Fibroblast of skin of scalp (primary cell): ENCODE data around the gene FN1.
"Not testable (repeated sequence)": the region's sequence is repeated elsewhere in the genome, so short reads cannot be mapped to it uniquely, and the experiment has no call there.

ENCODE experiments used
- DNase-seq: peaks from one replicate; pipeline ENCODE4 v3.0.0-alpha.2; 2013

FN1 gene

DNA sequence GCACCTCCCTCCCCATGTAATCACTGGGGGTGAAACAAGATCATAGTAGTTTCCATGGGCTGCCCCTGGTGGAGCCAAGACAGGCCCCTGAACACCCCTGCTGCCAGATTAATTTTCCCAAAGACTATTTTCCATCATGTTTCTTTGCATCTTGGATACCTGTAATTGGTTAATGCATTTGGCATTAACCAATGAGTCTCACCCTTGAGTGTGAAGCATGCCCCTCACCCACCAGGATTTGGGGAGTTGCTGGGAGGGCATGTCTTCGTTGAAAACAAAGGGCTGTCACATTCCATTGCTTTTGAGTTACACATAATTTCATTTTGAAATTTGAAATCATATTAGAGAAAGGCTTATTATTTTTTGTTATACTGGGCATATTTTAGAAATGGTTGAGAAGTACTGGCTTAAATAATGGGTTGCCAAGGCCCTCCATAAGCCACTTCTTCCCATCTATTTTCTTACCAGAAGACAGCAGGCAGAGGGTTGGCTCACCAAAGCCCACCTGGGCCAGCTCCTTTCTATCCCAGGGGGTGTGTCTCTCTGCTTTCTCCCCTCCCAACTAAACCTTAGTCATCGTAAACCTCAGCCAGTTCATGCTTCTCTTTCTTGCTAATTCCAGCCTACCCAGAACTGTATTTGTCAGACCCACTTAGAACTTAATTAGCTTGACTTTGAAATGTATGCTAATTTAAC is 72.3 kb downstream of the FN1 start:
- DNase-seq: no peak

DNA sequence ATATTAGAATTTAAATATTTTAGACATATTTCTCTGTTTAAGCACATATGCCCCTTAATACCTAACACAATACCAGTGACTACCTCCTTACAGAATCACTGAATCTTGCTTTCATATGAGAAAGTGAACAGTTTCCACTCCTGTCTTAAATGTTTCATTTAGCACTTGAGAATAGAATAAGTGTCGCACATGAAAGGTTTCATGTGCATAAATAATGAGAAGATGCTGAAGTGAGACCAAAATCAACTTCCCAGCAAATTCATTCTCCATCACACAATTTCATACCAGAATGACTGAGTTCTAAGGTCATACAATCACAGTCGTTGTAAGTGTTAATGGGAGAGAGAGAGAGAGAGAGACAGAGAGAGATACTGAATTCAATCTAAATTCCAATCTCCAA is 72.8 kb downstream of the FN1 start:
- no peak for DNase-seq

DNA sequence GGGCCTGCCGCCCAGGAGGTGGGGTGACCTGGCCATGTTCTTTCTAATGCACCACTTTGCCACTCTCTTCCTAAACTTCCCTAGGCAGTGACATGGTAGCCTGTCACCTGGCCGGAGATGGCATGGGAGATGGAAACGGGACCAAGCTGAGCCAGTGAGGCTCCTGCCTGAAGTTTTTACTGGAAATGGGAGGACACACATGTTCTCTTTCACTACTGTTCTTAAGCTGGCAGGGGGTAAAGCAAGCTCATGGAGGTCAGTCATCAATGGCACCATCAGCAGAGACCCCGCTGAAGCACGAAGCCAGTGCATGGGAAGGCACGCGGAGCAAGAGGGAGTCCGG is 73.3 kb downstream of the FN1 start:
- DNase-seq: no peak

DNA sequence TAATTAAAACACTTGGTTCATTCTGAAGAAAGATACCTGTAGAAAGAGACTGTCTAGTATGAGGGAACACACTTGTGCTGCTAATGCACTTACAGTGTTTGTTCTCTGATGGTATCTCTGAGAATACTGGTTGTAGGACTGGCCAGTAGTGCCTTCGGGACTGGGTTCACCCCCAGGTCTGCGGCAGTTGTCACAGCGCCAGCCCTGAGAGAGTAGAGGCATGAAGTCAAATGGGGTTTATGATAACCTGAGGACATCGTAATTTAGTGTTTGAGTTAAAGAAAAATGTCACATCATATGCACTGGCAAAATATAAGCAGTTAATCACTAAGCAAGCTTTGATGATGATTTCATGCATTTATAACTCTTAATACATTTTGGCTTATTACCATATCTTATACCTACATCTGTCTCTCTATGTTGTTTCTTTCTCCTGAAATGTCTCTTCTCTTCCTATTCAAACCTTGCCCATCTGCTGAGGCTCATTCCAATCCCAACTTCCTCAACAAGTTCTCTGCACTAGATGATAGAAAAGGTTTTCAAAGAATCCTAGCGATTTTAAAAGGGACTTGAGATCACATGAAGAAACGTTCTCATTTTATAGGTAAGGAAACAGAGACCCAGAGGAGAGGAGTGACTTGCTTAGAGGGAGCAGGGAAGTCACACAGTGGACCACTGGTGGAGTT is 73.8 kb downstream of the FN1 start:
- no peak for DNase-seq

DNA sequence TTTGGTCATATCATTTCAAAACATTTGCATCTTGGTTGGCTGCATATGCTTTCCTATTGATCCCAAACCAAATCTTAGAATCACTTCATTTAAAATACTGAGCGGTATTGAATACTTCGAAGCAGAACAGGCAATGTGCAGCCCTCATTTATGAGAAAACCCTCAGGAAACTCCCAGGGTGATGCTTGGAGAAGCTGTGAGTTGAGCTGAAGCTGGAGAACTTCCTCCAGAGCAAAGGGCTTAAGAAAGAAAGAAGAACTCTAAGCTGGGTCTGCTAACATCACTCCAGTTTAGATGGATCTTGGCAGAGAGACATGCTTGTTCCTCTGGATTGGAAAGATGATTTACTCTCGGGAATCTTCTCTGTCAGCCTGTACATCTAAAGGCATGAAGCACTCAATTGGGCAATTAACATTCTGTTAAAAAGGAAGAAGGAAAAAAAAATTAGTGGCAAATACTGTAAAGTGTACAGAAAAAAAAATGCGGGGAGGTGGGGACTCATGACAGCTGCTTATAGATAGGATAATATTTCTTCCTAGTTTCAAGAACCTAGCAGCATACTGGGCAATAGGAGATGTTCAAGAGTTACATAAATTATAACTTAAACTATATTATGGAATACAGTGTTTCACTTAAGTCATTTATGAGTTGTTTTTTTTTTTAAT is 74.5 kb downstream of the FN1 start:
- no peak for DNase-seq

DNA sequence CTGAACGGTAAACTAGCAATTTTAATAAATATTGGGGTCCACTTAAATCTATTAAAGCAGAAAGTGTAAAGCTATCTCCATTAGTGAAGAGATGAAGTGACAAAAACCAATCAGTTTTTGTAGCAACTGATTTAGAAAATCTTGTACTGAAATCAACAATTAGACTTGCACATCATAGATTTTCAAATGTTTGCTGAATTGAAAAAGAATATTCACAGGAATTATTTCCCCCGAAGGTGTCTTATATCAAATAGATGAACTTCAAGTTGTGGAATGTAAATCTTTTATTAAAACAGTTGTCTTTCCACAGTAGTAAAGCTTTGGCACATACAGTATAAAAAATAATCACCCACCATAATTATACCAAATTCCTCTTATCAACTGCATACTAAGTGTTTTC is 75.3 kb downstream of the FN1 start:
- no peak for DNase-seq

DNA sequence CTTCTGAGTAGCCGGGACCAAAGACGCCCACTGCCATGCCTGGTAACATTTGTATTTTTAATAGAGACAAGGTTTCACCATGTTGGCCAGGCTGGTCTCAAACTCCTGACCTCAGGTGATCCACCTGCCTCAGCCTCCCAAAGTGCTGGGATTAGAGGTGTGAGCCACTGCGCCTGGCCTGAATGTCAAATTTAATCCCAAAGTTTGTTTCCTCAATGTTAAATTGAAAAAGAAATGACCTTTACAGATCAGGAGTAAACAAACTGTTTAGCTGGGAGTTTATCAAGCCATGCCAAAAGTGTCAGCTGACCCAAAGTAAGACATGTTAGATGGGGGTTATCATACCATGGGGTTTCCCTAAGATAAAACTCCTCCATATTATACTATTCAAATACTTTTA is 75.8 kb downstream of the FN1 start:
- DNase-seq: not testable (repeated sequence)

DNA sequence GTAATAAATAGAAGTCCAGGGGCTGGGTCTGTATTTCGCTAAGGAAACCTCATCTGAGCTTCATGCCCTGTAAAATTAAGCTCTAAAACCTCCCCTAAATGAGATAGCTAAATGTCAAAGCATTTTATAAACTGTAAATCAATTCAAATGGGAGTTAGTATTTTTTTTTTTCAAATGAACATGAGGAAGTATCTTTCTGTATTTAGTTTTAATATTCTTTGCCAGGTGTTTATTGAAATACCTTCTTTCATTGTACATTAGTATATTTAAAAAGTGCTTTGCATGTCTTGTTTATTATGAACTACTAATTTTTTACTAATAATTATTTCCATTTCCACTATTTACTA is 76.3 kb downstream of the FN1 start:
- DNase-seq: no peak

DNA sequence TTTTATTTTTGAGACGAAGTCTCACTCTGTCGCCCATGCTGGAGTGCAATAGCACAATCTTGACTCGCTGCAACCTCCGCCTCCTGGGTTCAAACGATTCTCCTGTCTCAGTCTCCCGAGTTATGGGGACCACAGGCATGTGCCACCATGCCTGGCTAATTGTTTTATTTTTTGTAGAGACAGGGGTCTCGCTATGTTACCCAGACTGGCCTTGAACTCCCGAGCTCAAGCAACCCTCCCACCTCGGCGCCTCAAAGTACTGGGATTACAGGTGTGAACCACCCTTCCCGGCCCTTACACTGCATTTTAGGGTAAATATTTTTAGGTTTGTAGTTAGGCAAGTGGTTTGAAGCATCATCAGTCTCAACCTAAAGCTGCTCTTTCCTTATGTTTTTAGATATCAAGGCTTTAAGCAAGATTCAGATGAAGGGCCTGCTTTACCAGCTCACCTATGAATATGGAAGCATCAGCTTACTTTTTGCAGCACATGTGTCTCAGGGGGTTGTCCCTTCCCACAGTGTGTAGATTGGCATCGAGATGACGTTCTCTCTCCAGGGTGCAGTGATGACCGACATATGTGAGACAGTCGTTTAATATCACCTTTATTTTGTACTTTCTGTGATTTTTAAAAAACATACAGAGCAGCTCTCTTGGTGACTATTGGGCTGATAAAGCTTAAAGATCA is 76.8 kb downstream of the FN1 start:
- no peak for DNase-seq

DNA sequence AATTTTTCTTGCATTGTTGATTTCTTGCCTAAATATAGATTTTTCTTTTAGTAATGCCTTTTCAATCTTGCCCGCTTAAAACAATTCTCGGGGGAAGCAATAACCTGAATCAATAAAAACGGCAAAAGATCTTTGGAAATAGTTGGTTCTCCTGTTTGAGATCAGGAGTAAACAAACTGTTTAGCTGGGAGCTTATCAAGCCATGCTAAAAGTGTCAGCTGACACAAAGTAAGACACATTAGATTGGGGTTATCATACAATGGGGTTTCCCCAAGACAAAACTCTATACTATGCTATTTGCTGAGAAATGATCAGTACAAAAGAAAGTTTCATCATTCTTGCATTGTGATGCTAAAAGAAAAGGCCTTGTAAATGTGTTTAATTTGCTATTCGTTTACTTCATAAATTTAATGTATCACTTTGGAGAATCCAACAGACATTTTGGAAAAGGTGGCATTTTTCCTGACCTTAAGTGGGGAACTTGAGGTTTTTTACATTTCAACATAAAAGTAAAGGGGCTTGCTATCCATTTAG is 77.5 kb downstream of the FN1 start:
- no peak for DNase-seq

DNA sequence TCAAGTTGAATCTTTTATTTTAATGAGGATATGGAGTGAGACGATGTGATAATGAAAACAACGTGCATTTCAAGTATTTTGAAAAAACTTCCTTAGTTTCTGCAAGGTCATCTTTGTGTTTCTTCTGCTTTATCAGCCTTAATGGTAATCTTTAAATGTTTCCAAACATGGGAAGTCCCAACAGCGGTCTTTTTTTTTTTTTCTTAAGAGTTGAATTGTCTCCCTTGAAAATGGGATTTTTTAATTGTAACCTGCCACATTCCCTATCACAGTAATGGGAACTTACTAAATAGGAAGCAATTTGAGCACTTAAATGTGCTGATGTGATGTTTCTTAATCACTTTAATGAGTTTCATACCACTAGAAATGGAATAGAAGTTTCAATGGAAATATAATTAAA is 78.2 kb downstream of the FN1 start:
- DNase-seq: no peak

DNA sequence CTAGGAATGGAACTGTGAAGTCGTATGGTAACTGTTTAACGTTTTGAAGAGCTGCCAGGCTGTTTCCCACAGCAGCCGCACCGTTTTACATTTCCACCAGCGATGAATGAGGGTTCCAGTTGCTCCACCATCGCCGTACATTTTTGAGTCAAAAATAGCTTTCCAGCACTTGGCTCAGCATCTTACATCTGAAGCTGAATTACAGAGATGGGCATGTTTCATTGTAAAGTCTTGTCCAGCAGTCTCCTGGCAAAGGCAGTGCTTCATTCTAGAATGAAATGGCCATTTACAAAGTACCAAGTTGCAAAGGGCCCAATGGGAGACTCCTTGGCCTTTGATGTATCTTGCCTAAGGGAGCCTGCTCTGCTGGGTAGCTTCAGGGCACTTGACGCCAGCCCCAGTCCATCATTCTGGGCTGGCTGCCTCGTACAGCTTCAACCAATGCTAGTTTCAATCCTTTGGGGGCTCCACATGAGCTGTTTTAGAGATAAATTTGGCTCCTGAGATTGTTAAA is 78.9 kb downstream of the FN1 start:
- DNase-seq: peak; percentile 66

DNA sequence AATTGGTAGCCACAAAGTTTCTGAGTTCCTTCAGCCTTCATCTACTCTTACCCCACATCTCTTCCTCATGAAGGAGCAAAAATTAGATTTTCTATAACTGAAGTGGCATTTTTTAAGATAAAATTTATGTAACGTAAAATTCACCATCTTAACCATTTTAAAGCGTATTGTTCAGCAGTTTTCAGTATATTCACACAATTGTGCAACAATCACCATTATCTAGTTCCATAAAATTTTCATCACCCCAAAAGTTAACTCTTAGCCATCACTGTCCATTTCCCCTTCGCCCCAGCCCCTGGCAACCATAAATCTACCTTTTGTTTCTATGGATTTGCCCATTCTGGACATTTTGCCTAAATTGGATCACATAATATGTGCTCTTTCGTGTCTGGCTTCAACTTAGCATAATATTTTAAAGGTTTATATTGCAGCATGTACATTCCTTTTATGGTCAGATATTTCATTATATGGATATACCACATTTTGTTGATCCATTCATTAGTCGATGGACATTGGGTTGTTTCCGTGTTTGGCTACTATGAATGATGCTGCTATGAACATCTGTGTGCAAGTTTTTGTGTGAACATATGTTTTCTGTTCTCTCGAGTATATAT is 79.4 kb downstream of the FN1 start:
- DNase-seq: no peak

DNA sequence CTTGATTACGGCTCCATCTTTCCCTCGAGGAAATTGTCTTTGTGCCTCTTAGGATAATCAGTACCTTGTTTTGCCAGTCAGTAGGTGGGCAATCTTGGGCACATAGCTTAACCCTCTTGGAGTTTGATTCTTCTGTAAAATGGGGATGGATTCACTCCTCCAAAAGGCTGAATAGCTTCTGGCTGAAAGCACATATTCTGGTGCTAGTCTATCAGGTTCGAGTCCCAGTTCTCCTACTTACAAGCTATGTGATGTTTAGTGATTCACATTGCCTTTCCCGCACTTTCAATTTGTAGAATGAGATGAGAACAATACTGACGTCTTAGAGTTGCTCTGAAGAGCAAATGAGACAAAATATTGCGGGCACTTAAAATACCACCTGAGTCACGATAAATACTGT is 80.1 kb downstream of the FN1 start:
- peak; percentile 50 for DNase-seq

DNA sequence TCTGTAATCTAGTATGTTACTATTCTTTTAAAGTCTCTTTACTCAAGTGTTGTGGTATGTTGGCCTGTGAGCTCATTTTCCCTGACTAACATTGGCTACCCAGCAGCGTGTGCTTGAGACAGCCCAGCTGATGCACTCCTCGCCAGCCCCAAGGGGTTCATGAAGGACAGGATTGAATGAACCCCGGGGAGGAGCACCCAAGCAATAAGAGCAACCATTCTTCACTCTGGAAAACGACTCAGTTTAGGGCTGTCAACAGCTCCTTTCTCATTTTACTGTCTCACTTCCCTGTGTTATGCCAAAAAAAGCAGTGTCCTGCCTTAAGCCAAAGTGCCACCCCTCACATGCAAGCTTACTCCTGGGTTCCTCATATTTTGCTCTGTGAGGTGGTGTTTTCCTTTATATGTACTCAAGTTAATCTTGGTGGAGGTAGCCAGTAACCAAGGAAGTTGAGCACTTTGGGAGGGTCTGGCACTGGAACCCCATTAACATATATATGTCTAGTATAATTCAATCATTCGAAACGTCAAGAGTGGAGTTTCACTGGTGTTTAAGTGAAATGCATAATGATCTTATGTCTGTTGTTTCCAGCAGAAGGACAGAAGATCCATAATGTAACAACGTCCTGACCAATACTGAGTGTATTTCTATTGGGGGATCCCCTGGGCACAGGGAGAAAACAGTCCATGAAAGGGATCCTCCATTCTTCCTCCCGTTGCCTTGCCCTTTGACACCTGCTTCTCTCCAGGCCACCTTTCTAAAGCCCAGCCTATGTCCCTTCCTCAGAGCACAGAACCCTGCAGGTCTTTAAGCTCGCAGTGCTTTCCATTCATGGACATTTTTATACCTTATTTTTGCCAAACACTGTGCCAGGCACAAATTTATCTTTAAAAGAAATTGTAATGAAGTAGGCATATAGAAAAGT is 80.8 kb downstream of the FN1 start:
- peak; percentile 65 for DNase-seq

DNA sequence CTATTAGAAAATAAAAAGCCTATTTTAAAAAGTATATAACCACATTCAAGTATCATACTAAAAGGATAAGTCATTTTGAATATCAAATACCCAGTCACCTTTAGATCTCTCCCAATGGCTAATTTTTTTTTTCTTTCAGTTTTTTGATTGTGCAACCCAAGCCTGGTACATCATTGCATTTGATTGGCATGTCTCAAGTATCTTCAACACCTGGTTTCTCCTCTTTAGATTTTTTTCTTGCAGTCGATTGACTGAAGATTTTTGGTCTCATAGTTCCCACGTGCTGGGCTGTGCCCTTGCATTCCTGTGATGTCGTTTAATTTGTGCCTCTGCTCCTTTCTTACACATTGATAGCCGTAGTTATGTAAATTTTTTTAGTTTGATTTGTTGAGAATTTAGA is 83.3 kb downstream of the FN1 start:
- no peak for DNase-seq

DNA sequence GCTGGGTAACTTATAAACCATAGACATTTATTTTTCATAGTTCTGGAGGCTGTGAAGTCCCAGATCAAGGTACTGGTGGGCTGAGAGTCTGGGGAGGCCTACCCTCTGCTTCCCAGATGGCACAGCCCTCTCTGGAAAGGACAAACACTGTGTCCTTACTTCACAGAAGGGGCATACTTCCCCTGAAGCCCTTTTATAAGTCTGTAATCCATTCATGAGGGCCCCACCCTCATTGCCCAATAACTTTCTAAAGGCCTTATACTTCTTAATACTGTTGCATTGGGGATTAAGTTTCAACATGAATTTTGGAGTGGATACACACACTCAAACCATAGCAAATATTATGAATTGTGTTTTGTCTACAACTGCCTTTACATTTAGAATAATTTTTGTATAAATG is 88.0 kb downstream of the FN1 start:
- no peak for DNase-seq

DNA sequence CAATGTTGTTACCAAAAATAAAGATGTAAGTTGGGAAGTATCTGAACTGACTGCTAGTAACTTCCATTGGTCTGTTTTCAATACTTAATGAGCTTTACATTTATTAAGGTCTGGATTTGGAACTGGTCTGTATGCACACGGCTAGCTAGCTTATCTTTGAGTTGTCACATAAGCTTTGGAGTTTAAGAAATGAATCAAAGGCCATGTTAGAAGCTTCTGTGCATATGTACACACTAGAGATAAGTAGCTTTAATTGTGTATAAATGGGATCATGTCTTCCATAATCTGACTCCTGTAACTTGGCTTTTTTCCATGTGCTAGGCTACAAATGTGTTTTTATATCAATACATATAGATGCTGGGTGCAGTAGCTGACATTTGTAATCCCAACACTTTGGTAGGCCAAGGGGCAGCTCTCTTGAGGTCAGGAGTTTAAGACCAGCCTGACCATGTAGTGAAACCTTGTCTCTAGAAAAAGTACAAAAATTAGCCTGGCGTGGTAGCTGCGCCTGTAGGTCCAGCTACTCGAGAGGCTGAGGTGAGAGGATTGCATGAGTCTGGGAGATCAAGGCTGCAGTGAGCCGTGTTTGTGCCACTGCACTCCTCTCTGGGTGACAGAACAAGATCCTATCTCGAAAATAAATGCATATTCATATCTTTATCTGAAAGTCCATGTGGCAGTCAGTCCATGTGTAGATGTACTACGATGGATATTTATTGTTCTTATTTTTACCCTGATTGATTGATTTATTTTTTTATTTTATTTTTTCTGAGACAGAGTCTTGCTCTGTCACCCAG is 96.8 kb downstream of the FN1 start:
- no peak for DNase-seq

DNA sequence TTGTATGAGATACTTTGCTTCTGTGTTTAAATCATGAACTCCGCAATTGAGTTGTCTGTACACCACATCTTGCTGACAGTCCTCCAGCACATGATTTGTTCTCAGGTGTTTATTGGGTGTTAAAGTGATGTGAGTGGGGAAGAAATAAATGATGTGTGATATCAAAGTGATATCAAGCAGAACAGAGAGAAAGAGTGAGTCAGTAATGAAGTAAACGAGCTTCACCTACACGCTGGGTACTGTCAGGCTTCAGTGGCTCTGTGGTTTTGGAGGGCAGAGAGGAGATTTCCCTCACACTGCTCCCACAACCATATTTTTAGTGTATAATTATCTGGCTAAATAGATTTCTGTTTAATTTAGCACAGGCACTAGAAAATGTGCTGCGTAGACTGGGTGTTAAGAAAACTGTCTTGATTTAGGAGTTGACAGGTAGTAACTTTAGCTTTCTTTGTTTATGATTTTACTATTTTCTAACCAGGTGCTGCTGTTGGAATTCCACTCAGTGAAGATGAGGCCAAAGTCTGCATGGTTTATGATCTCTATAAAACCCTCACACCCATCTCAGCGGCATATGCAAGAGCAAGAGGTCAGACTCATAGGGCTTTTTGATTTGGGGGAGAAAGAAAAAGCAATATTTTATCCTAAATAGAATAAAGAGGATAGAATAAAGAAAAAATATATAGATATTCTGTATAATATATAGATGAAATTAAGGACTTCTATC is 102.8 kb downstream of the FN1 start:
- DNase-seq: no peak

DNA sequence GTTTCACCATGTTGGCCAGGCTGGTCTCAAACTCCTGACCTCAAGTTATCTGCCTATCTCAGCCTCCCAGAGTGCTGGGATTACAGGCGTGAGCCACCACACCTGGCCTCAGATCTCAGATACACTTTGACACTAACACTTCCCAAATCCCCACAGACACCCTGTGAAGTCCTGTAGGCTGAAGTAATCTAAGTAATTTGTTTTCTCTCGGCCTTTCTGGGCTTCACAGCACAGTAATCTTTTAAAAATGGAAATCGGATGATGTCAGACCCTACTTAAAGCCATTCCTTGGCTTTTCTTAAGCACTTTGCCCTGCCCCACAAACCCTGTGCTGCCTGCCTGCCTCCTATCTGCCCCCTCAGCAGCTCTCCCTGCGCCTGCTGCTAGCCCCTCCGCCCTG is 107.8 kb downstream of the FN1 start:
- DNase-seq: no peak
